Keratinocyte (primary cell): ENCODE measurements around the gene PDRG1. TPM values are rescaled to one million over a fixed set of nuclear protein-coding genes. Genes with fewer than 3 reads are reported as not detected.

ENCODE experiments used
- DNase-seq: peaks from one replicate; pipeline ENCODE4 v3.0.0-alpha.2; 2011; ENCODE audit warnings: low read depth, missing footprints, low spot score
- FAIRE-seq: peaks from 2 replicates; lab custom pipeline; 2011; peaks lifted over from hg19 to GRCh38; lab: Jason Lieb, UNC
- H2AFZ ChIP-seq: 2 replicates; pipeline ENCODE4 v1.6.0; 2012; ENCODE audit warnings: low read length, control low read depth, inconsistent platforms; ENCODE audit not compliant: control insufficient read depth
- H3K27ac ChIP-seq: 2 replicates; pipeline ENCODE4 v1.5.1; 2011; ENCODE audit warnings: low read length; ENCODE audit not compliant: control insufficient read depth, insufficient read depth
- H3K27me3 ChIP-seq: 3 replicates; pipeline ENCODE4 v1.6.0; 2011; ENCODE audit warnings: low read length; ENCODE audit not compliant: control insufficient read depth, insufficient read depth; ENCODE audit errors: extremely low read depth
- H3K36me3 ChIP-seq, 2 experiments: 2 replicates in 1 of 2; 3 replicates in 1 of 2; pipeline ENCODE4 v1.5.1; 2011; ENCODE audit warnings: low read length in 2 of 2, mild to moderate bottlenecking in 1 of 2; ENCODE audit not compliant: control insufficient read depth in 2 of 2, insufficient read depth in 2 of 2; ENCODE audit errors: extremely low read depth in 1 of 2
- H3K4me1 ChIP-seq: 3 replicates; pipeline ENCODE4 v1.5.1; 2011; ENCODE audit warnings: low read length; ENCODE audit not compliant: control insufficient read depth, insufficient read depth; ENCODE audit errors: extremely low read depth
- H3K4me2 ChIP-seq: 3 replicates; pipeline ENCODE4 v1.6.0; 2011; ENCODE audit warnings: low read depth, low read length; ENCODE audit not compliant: control insufficient read depth, insufficient read depth; ENCODE audit errors: extremely low read depth
- H3K4me3 ChIP-seq, 3 experiments: fragments of 200-600 bp in 1 of 3; sonication (generic) in 1 of 3; 2 replicates in 2 of 3; 3 replicates in 1 of 3; pipeline ENCODE4 v1.5.1; 2011 to 2016; ENCODE audit warnings: low read length in 3 of 3, mild to moderate bottlenecking in 3 of 3, control low read depth in 2 of 3, inconsistent platforms in 1 of 3, low read depth in 1 of 3, mixed read lengths in 1 of 3, mixed run types in 1 of 3, moderate library complexity in 1 of 3; ENCODE audit not compliant: control insufficient read depth in 2 of 3, insufficient read depth in 2 of 3; ENCODE audit errors: extremely low read depth in 1 of 3
- H3K79me2 ChIP-seq: 2 replicates; pipeline ENCODE4 v1.6.0; 2012; ENCODE audit warnings: low read length; ENCODE audit not compliant: control insufficient read depth, insufficient read depth
- H3K9ac ChIP-seq: 3 replicates; pipeline ENCODE4 v1.6.0; 2011; ENCODE audit warnings: low read length; ENCODE audit not compliant: control insufficient read depth, insufficient read depth; ENCODE audit errors: extremely low read depth
- H3K9me1 ChIP-seq: 3 replicates; pipeline ENCODE4 v1.6.0; 2011; ENCODE audit warnings: low read length; ENCODE audit not compliant: control insufficient read depth, insufficient read depth; ENCODE audit errors: extremely low read depth
- H3K9me3 ChIP-seq: 2 replicates; pipeline ENCODE4 v1.5.1; 2012; ENCODE audit warnings: low read depth, low read length; ENCODE audit not compliant: control insufficient read depth
- H4K20me1 ChIP-seq: 3 replicates; pipeline ENCODE4 v1.6.0; 2011; ENCODE audit warnings: low read length; ENCODE audit not compliant: control insufficient read depth, insufficient read depth; ENCODE audit errors: extremely low read depth
- EZH2 ChIP-seq: IDR thresholded peaks from one replicate; pipeline ENCODE4 v1.6.1; 2012; ENCODE audit warnings: inconsistent platforms, mild to moderate bottlenecking, low read length, moderate library complexity
- dilution Hi-C: fragments of 300-500 bp; cut with MboI; formaldehyde crosslinking; loops from one replicate; pipeline ENCODE4 v1.7.0; 2020; ENCODE audit warnings: low sequenced_read_pairs; ENCODE audit not compliant: extremely low pct_ligation_motif_present
- polyA plus RNA-seq, 5 experiments: library from polyadenylated mRNA; depleted of rRNA in 3 of 5; stranded (reverse) in 3 of 5; stranded (forward) in 1 of 5; unstranded in 1 of 5; fragments of >200 nt; gene quantifications; 1 replicate in 1 of 5; 2 replicates in 3 of 5; 3 replicates in 1 of 5; pipeline versions ENCODE4 v1.2.1 to v1.2.3, GENCODE V29; 2011 to 2012; ENCODE audit warnings: missing spikeins in 2 of 5, low read depth in 1 of 5, low replicate concordance in 1 of 5
- TF ChIP-seq, protein P1 (sequence below), 3 experiments: IDR thresholded peaks in 1 of 3; conservative IDR thresholded peaks in 1 of 3; optimal IDR thresholded peaks in 1 of 3; 2 replicates in 2 of 3; 3 replicates in 1 of 3; pipeline versions ENCODE3 to v1.5.1; 2011; ENCODE audit warnings: low read length in 3 of 3, mild to moderate bottlenecking in 3 of 3, moderate library complexity in 2 of 3, control low read depth in 1 of 3, inconsistent platforms in 1 of 3; ENCODE audit not compliant: insufficient read depth in 2 of 3; ENCODE audit errors: extremely low read depth in 1 of 3

Gene PDRG1
- polyA plus RNA-seq, 1 donor (not counting 4 experiments of a cell fraction or from before 2014, with no cell fraction given), result 15.3 TPM

- TF ChIP-seq, protein P1, sequence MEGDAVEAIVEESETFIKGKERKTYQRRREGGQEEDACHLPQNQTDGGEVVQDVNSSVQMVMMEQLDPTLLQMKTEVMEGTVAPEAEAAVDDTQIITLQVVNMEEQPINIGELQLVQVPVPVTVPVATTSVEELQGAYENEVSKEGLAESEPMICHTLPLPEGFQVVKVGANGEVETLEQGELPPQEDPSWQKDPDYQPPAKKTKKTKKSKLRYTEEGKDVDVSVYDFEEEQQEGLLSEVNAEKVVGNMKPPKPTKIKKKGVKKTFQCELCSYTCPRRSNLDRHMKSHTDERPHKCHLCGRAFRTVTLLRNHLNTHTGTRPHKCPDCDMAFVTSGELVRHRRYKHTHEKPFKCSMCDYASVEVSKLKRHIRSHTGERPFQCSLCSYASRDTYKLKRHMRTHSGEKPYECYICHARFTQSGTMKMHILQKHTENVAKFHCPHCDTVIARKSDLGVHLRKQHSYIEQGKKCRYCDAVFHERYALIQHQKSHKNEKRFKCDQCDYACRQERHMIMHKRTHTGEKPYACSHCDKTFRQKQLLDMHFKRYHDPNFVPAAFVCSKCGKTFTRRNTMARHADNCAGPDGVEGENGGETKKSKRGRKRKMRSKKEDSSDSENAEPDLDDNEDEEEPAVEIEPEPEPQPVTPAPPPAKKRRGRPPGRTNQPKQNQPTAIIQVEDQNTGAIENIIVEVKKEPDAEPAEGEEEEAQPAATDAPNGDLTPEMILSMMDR (optimal IDR thresholded peaks at IDR 0.05 in 1 of 3, IDR thresholded peaks at IDR 0.05 in 1 of 3, conservative IDR thresholded peaks at IDR 0.05 in 1 of 3; ENCODE audit: extremely low read depth in 1 of 3, insufficient read depth in 2 of 3, low read length in 3 of 3), result no peak
- TF ChIP-seq EZH2, result no peak
- H3K9me3 ChIP-seq, result no peaks in the 10 kb centered on the region
- no peaks in the 10 kb centered on the region for H3K79me2 ChIP-seq
- dilution Hi-C loops, result no loop called here
- no peak overlapping the region for H3K27ac ChIP-seq
- no peaks in the 10 kb centered on the region for H3K9me1 ChIP-seq
- H4K20me1 ChIP-seq, result no peaks in the 10 kb centered on the region
- no peak overlapping the region for H2AFZ ChIP-seq
- no peaks in the 10 kb centered on the region for H3K27me3 ChIP-seq
- H3K9ac ChIP-seq, result no peak overlapping the region
- H3K4me3 ChIP-seq, result no peak overlapping the region
- H3K4me2 ChIP-seq, result no peak overlapping the region
- DNase-seq (no peak), FAIRE-seq (no peak)
- H3K36me3 ChIP-seq, result no peaks in the 10 kb centered on the region
- peaks cover 10% of the 10 kb centered on the region for H3K4me1 ChIP-seq
Observed at GRCh38 chr20:31909253-31910070, 42.4 kb downstream of the PDRG1 start.

- no peak overlapping the region for H3K4me3 ChIP-seq
- dilution Hi-C loops, result no loop called here
- FAIRE-seq, result peak; percentile 52
Observed at GRCh38 chr20:31908424-31908823, 43.4 kb downstream of the PDRG1 start.

More at GRCh38 chr20:31908424-31908823, 43.4 kb downstream of the PDRG1 start:
- Histone ChIP-seq H3K36me3 (no peaks in the 10 kb centered on the region), H3K79me2 (no peaks in the 10 kb centered on the region), H3K4me2 (no peak overlapping the region), H3K9me1 (no peaks in the 10 kb centered on the region), H3K4me1 (peaks cover 10% of the 10 kb centered on the region), H3K9ac (no peak overlapping the region), H4K20me1 (no peaks in the 10 kb centered on the region), H3K27ac (no peak overlapping the region), H3K27me3 (no peaks in the 10 kb centered on the region), H3K9me3 (no peaks in the 10 kb centered on the region), H2AFZ (no peak overlapping the region)
- TF ChIP-seq EZH2, result no peak
- TF ChIP-seq, protein P1 (optimal IDR thresholded peaks at IDR 0.05 in 1 of 3, IDR thresholded peaks at IDR 0.05 in 1 of 3, conservative IDR thresholded peaks at IDR 0.05 in 1 of 3; ENCODE audit: extremely low read depth in 1 of 3, insufficient read depth in 2 of 3, low read length in 3 of 3), result no peak
- DNase-seq, result peak; percentile 32
